Fibroblast of skin of right biceps (primary cell): ENCODE results near the gene FKTN.
A peak's percentile ranks its signal among the peaks of the same experiment; 100 is the strongest.
"Not testable (repeated sequence)": the region's sequence is repeated elsewhere in the genome, so short reads cannot be mapped to it uniquely, and the experiment has no call there.

Experiments used
- DNase-seq: peaks from one replicate; pipeline ENCODE4 v3.0.0-alpha.2; 2013

The FKTN gene

DNA sequence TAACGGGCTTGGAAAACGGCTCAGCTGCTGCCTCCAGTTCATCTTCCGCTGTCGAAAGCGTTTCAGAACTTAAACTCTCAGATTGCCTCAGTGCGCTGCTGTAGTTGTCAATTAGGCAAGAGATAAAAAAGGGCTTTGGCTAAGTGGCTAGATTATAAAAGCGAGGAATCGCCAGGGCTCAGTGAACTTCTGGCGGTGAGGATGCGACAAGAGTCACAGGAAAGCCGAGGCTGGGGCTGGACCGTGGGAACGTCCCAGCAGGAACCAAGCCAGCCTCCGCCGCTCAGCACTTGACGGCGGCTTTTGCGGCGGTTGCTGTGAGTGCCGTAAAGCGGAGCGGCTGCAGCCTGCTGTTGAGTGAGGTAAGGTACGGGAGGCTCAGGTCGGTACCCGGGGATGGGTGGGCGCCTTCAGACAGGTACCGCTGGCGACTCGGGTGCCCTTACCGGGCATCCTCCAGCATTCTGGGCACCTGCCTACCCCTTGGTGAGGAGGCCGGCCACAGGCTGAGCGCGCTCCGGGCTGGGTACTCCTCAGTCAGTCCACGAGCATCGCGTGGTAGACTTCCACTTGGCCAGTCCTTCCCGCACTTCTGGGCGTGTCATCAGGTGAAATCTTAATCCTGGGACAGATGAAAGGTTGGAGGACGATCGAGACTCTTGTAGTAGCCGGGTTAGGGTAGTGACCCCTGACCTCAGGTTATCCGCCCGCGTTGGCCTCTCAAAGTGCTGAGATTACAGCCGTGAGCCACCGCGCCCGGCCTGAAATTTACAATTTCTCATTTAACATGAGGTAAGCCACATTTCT is at the start of gene FKTN:
Gene FKTN (plus strand): TSS at position 328 of the 807 bp plus-strand sequence. CDS start 16,902 bp downstream, outside the sequence.
- peak; percentile 85 for DNase-seq

DNA sequence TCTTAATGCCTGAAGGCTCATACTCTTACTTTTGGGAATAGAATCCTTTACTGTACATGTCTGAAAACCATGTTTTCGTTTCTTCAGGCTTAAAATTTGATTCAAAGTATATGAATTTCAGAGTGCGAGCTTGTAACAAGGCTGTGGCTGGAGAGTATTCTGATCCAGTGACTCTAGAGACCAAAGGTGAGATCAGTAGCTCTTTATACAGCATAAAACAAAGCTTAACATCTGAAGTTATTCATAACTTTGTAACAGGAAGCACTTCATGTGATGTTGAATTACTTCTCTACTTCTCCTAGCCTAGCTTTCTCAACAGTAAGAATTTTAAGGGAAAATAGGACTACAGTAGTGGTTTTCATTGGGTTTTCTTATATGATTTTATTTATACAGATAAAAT is 49.4 kb upstream of the FKTN start:
- no peak for DNase-seq

DNA sequence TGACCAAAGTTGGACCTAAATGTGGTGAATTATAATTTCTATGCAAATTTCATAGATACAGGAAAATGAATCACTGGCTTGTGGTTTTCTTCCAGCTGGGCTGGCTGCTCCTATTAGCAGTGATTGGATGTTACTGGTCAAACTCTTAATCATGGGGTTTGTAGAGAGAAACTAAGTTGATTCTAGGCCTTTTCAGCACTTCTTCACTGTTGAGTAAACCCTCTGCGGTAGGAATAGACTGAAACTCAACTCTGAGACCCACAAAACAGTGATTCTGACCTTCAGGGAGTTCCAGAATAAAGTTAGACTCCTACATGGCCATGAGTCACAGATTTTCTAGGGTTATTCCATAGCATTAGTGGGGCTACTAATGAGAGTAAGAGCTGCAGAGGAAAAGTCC is 47.9 kb upstream of the FKTN start:
- peak; percentile 82 for DNase-seq

DNA sequence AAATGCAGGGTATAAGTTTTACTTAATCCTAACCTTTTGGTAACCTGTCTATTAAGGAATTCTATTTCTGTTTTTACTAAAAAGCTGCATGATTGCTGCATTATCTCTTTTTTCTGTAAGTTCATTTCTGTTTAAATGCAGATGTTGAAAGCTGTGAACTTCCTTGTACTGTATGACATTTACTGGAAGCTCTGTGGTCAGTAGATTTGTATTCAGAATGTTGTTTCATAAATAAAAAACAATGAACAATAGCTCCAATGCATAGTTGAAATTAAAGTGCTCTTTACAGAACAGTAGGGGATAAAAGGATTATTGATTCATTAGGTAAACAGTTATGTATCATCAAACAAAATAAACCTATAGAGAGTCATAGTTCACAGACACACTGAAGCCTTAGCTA is 46.5 kb upstream of the FKTN start:
- DNase-seq = no peak

DNA sequence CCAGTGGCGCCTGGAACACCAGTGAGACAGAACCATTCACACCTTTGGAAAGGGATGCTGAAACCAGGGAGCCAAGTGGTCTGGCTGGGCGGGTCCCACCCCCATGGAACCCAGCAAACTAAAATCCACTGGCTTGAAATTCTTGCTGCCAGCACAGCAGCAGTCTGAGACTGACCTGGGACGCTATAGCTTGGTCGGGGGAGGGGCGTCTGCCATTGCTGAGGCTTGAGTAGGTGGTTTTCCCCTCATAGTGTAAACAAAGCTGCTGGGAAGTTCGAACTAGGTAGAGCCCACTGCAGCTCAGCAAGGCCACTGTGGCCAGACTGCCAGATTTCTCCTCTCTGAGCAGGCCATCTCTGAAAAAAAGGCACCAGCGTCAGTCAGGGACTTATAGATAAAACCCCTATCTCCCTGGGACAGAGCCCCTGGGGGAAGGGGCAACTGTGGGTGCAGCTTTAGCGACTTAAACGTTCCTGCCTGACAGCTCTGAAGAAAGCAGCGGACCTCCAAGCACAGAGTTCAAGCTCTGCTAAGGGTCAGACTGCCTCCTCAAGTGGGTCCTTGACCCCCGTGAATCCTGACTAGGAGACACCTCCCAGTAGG is 42.0 kb upstream of the FKTN start:
- DNase-seq = no peak

DNA sequence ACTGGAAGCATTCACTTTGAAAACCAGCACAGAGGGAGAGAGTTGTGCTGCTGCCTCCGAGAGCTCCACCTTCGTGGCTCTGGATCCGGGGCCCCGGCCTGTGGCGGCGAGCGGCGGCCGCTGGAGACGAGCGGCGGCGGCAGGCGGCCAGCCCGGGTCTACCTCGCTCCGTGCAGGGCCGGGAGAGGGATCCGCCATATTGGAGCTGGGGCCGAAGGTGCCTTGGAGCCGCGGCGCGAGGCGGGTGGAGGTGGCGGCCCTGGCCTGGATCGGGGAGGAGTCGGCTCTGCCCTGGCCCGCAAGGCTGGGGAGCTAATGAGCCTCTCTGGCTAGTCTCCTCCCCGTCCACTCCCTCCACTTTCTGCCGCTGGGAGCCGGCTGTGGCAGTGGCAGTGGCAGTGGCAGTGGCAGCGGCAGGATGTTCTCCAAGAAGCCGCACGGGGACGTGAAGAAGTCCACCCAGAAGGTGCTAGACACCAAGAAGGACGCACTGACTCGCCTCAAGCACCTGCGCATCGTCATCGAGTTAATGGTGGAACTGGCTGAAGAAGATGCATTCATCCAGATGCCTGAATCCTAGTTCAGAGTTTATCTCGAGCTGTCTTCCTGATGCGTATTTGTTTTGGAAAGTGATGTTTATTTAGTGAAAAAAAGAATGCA is 38.1 kb upstream of the FKTN start:
- DNase-seq = peak; percentile 33

DNA sequence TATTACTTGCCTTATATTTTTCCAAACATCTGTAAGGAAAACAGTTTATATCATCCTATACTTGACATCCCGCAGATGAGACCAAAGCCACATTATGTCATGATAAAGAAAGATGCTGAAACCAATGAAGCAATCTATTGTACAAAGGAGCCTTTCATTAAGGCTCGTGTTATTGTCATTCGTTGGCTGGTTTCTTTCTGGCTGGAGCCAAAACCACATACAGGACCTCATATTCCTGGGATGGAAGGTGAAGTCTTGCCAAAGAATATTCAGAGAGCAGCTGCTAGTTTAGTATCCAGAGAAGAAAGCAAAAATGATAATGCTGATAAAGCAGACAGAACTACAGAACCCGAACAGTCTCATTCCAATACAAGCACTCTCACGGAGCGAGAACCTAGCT is 36.9 kb upstream of the FKTN start:
- DNase-seq = not testable (repeated sequence)

DNA sequence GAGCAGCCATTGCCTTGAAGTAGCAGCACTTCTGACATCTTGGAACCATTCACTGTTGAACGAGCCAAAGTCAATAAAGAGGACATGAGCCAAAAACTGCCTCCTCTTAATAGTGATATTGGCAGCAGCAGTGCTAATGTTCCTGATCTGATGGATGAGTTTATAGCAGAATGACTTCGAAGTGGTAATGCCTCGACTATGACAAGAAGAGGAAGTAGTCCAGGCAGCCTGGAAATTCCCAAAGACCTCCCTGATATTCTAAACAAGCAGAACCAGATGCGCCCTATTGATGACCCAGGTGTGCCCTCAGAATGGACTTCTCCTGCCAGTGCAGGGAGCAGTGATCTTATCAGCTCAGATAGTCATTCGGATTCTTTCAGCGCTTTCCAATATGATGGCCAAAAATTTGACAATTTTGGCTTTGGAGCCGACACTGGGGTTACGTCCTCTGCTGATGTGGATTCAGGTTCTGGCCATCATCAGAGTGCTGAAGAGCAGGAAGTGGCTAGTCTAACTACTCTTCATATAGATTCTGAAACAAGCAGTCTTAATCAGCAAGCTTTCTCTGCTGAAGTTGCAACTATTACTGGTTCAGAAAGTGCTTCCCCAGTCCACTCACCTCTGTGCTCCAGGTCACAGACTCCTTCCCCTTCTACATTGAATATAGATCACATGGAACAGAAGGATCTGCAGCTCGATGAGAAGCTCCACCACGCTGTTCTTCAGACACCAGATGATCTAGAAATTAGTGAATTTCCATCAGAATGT is 35.1 kb upstream of the FKTN start:
- not testable (repeated sequence) for DNase-seq

DNA sequence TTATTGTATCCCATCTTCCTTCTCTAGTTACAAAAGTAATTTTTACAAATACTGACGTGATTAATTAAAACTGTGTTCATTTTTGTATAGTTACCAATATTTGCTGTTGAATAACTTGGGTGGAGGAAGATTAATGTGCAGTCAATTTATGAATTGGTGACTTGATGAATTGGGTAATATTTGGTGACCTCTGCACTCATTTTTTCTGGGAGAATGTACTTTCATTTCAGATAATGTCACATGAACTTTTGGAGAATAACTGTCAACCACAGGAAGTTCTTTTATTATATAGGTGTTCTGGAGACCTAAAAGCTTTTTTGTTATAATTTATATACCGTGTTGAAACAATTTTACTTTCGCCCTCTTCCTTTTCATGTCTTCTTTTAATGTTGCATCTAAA is 26.4 kb upstream of the FKTN start:
- DNase-seq = no peak

DNA sequence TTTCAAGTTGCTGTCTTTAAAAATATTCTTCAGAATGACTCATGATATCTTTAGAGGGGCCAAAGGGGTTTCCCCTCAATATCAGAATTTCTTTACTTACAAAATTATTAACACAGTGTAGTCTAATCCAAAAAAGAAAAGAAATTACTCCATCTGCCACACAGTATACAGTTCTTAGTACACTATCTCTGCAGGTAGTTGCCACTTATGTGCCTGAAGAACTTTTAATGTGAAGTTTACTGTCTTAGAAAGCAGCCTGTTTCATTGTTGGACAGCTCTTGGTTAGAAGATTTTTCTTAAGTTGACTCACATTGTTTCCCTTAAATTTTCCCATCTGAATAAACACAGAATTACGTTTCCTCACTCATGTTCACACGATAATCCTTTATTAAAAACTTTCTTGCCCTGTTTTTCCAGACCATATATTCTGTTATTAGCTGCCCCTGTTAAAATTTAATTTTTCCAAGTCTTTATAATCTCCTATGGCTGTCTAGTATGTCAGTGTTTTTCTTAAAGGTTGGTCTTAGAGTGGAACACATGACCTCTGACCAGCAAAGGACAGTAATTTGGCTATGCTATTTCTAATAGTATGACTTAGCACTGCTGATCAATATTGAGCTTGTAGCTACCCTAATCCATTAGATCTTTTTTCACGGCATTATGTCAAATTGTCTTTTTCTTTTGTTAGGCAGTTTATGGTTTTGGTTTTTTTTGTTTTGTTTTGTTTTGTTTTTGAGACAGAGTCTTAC is 21.8 kb upstream of the FKTN start:
- no peak for DNase-seq

DNA sequence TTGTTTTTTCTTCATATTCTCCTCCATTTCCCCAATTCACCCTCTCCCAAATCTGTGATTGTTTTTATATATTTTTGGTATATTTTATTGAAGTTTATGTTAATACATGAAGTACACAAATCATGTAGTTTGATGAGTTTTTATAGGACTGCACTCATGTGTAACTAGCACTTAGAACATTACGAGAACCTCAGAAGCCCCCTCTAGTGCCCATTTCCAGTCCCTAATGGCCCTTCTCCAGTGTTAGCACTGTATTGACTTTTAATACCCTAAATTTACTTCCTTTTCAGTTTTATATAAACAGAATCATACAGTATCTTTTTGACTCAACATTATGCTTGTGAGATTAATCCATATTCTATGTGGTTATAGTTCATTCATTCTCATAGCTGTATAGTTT is 18.5 kb upstream of the FKTN start:
- DNase-seq = peak; percentile 3

DNA sequence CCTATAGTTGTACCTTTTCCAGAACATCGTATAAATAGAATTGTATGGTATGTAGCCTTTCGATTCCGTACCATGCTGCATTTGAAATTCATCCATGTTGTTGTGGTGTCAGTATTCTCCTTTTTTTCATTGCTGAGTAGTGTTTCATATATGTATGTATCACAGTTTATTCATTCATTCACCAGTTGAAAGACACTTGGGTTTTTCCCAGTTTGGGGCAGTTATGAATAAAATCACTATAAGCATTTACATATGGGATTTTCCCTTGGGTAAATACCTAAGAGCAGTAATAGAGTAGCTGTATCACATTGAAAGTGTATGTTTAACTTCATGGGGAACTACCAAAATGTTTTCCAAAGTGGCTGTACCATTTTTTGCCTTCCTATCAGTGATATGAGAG is 16.1 kb upstream of the FKTN start:
- DNase-seq = no peak

DNA sequence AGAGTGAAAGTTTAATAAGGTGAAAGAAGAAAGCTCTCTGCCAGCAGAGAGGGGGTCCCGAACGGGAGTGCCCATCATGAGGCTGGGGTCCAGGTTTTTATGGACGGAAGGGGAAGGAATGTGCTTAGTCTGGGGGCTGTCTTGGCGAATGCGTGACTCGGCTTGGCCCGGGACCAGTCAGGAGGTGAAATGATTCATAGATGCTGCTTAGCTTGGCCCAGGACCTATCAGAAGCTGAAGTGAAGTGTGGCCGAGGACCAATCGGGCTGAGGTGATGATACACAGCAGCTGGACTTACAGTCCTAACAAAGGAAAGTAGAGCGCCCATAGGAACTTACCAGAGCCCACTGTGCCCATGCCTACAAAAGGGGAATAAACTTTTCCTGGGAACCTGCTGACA is 3.9 kb upstream of the FKTN start:
- peak; percentile 24 for DNase-seq

DNA sequence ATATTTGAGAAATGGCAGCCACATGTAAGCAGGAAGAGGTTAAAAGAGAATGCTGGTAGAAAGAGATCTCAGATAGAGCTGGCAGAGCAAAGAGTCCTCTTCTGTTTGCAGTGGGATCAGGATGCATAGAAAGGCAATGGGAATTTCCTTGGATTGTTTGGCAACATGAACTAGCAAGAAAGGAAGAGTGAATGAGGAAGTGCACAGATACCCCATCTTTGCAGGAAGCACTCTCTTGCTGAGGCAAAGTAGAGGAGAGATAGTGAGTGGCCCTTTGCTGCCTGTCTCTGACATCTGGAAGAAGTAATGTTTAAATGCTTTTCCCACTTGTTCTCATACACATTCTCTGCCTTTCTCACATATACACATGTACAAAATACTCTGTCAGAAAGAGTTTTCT is 14.5 kb downstream of the FKTN start:
- DNase-seq = no peak

DNA sequence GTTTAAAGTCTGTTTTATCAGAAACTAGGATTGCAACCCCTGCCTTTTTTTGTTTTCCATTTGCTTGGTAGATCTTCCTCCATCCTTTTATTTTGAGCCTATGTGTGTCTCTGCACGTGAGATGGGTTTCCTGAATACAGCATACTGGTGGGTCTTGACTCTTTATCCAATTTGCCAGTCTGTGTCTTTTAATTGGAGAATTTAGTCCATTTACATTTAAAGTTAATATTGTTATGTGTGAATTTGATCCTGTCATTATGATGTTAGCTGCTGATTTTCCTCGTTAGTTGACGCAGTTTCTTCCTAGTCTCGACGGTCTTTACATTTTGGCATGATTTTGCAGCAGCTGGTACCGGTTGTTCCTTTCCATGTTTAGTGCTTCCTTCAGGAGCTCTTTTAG is 22.0 kb downstream of the FKTN start:
- DNase-seq = not testable (repeated sequence)

DNA sequence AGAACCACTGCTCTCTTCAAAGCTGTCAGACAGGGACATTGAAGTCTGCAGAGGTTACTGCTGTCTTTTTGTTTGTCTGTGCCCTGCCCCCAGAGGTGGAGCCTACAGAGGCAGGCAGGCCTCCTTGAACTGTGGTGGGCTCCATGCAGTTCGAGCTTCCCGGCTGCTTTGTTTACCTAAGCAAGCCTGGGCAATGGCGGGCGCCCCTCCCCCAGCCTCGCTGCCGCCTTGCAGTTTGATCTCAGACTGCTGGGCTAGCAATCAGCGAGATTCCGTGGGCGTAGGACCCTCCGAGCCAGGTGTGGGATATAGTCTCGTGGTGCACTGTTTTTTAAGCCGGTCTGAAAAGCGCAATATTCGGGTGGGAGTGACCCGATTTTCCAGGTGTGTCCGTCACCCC is 23.6 kb downstream of the FKTN start:
- DNase-seq = not testable (repeated sequence)

DNA sequence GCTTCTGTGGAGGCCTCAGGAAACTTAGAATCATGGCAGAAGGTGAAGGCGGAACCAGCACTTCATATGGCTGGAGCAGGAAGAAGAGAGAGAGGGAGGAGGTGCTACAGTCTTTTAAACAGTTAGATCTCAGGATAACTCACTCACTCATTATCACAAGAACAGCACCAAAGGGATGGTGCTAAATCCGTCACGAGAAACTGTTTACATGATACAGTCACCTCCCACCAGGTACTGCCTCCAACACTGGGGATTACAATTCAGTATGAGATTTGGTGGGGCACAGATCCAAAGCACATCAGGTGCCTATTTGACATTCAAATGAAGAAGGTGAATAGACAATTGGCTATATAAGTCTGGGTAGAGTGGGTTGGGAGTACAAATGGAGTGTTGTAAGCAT is 35.2 kb downstream of the FKTN start:
- DNase-seq = no peak

DNA sequence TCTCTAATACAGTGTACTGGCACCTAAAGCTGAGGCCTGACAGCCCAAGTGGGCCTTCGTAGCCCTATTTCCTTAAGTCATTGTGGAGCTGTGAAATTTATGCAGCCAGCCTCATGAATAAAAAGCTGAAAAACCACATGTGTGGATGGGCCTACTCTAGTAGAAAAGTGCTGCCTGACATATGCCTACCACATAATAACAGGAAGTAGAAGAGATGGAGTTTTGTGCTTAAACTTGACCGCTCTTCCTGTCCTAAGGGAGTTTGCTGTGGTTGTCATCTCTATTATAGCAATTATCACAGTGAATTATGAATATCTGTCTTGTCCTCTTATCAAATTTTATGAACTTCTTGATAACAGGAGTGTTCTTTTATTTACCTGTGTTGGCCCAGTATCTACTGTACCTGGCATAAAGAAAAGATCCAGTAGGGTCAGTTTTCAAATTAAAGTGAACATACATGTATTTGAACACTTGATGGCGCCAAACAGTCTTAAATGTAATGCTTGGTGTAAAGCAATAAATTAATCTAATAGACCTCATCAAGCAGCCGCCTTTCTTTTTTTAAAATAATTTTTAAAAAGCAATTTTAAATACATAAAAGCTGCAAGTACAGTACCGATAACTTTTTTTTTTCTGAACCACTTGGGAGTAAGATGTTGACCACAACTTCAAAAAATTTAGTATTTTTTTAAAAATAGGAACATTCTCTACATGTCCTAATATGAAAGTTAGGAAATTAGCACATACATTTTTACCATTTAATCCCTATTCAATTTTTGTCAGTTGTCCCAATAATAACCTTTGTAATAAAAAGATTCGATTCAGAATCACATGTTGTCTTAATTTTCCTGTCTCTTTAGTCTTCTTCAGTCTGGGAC is 51.0 kb downstream of the FKTN start:
- peak; percentile 36 for DNase-seq

DNA sequence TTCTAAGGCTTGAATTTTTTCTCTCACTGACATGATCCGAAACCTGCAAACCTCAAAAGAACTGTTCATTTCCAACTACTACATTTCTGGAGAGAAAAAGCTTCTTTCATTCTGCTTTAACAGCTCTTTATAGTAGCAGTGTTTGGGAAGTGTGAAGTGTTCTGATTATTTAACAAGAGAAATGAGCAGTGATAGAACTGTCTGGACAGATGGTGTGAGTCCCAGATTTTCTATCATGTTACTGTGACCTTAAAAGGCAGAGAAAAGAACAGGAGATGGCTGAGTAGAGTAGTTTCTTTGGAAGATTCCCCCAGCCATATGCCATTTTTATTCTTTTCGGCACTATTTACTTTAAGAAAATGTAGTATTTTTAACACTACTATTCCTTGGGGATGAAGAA is 63.1 kb downstream of the FKTN start:
- no peak for DNase-seq

DNA sequence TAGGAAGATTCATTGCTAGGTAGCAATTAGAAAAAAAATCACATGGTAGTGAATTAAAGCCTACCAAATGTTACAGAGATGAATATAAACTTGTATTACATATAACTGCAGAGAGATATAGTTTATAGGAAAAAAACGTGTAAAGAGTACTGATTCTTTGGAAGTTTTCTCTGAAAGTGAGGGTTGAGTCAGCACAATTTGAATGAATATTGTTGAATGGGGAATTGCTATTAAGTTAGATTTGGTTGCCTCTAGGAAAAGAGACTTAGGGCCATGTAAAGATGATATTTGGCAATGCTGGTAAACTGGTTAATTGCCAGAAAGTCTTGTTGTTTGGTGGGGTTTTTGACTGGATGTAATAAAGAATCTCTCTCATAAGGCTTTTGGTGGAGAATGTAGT is 67.2 kb downstream of the FKTN start:
- DNase-seq = no peak

DNA sequence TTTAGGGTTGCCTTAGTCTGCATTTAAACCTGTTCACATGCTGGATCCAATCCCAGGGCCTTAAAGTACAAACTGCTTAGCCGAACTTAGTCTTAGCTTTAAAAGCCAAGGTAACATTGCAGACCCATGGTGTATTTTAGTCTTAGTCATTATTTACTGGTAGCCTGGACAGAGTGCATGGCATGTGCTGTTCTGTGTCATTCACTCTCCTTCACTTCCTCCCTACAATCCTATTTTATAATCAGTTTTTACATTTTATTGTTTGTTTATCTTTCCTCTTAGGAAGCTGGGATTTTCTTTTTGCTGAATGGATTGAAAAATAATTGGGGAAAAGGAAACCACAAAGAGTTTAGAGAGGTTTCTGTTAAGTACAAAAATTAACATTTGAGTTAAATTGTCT is 74.9 kb downstream of the FKTN start:
- DNase-seq = no peak

DNA sequence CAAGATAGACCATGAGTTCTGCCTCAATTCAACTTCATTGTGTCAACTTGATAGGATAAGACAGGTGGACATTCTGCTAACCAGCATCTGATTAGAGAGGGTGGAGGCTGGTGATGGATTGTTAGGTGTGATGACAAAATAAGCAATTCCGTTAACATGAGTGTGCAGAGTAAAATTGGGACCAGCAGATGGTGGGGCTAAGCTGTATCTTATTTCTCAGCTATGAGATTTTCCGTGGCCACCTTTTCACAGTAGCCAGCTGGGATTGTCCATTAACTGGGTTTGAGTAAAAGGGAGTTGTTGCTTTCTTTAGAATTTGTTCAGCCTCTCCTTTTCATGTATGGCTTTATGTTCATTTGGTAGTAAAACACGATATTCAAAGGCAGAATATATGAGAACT is 75.5 kb downstream of the FKTN start:
- no peak for DNase-seq
